Mesenteric fat pad (tissue), 1 donor: ENCODE measurements around the gene SPDYE17. TPM values are rescaled to one million over a fixed set of nuclear protein-coding genes. Genes with fewer than 3 reads are reported as not detected.

ENCODE experiments used
- DNase-seq: peaks from one replicate; pipeline ENCODE4 v3.0.0-alpha.2; 2020; ENCODE audit warnings: low spot score
- total RNA-seq: library from RNA; stranded (reverse); fragmentation: NEBNext Ultra II Directional; extraction: Animal tissue kit (Norgen Biotek cat#: 25700); gene quantifications from one replicate; pipeline ENCODE4 v1.2.1, GENCODE V29; 2021
- donor health status: DM: yes; HTN: yes; CAD: no.

The SPDYE17 gene
- total RNA-seq, 1 donor from 2014 or later, result not detected

DNA sequence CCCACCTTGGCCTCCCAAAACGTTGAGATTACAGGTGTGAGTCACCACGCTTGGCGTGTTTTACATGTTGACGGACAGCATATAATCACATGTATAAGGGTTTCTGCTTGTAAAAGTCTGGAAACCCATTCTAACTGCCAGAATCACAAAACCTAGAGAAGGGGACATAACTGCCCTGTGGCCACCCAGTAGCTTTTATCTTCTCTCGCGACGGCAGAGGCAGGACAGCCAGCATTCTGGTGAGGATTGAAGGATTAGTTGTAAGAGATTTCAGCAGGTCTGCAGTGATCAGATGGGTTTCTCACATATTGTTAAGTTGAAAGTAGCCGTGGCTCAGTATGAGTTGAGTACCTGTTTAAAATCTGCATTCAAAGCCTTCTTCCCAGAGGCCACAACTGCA is 59.8 kb downstream of the SPDYE17 start:
- DNase-seq, result peak; percentile 62

Other genes starting within 250 kb of the SPDYE17 start
- 0.42 TPM for gene SPDYE18, start 30.2 kb upstream of the SPDYE17 start, total RNA-seq
- gene CCDC146, start 90.3 kb upstream of the SPDYE17 start, total RNA-seq, result 11.4 TPM
- 34.4 TPM for gene FGL2, start 167.5 kb upstream of the SPDYE17 start, total RNA-seq